ENCODE results near the gene BICRAL. TPM values are rescaled to one million over a fixed set of nuclear protein-coding genes. Genes with fewer than 3 reads are reported as not detected.

The BICRAL gene
- polyA plus RNA-seq, 1 of the 3 experiments (the other 2 are of a cell fraction) = 5.1 TPM

GRCh38 chr6:42845327-42845694, 63.5 kb downstream of the BICRAL start:
- ChIA-PET CTCF (interaction anchor here (1.4 kb wide), 1 partner anchor 184 kb away, joined by 3 read pairs; no protein-coding TSS in a partner anchor), POLR2A (interaction anchor here (0.6 kb wide), 1 partner anchor 38 kb away, joined by 3 read pairs; no protein-coding TSS in a partner anchor)
- no peaks in the 10 kb centered on the region for H3K4me1 ChIP-seq (ENCODE audit: control insufficient read depth in 1 of 2, insufficient read depth in 2 of 2, low read depth in 1 of 2, low read length in 1 of 2)
- H3F3A ChIP-seq (replicated peaks; ENCODE audit: insufficient read depth) = no peaks in the 10 kb centered on the region
- no peak overlapping the region for H3K27ac ChIP-seq (ENCODE audit: low read depth in 2 of 2, low read length in 1 of 2)
- H3K27me3 ChIP-seq (ENCODE audit: insufficient read depth) = no peaks in the 10 kb centered on the region
- no peak overlapping the region for H2AFZ ChIP-seq (ENCODE audit: low read depth)
- H3K4me3 ChIP-seq (ENCODE audit: low read depth in 2 of 2, low read length in 1 of 2) = no peak overlapping the region
- 95% methylated on average over 6 of the region's 6 CpGs for WGBS (ENCODE audit: low lambda C conversion rate)
- H3K9me3 ChIP-seq = no peaks in the 10 kb centered on the region
- H3K9ac ChIP-seq = no peak overlapping the region
- H3K9me2 ChIP-seq = no peaks in the 10 kb centered on the region
- TF ChIP-seq CTCF (IDR thresholded peaks at IDR 0.05) (no peak), TEAD4 (IDR thresholded peaks at IDR 0.05; ENCODE audit: borderline replicate concordance, insufficient read depth) (no peak), MAX (IDR thresholded peaks at IDR 0.05; ENCODE audit: low read depth) (no peak), GABPA (IDR thresholded peaks at IDR 0.05; ENCODE audit: low read depth) (no peak), EP300 (IDR thresholded peaks at IDR 0.05; ENCODE audit: borderline replicate concordance in 1 of 2, low read depth in 1 of 2, low read length in 1 of 2) (no peak), PBX3 (IDR thresholded peaks at IDR 0.05) (no peak), ELF1 (IDR thresholded peaks at IDR 0.05) (no peak)
- no peaks in the 10 kb centered on the region for H3K79me2 ChIP-seq (ENCODE audit: insufficient read depth)
- no peaks in the 10 kb centered on the region for H4K20me1 ChIP-seq (ENCODE audit: insufficient read depth)
- H3K4me2 ChIP-seq = no peak overlapping the region
- DNase-seq = no peak
- peaks cover 0 to 4% of the 10 kb centered on the region in 2 experiments for H3K36me3 ChIP-seq (replicated peaks in 1 of 2; ENCODE audit: control insufficient read depth in 1 of 2, insufficient read depth in 2 of 2, low read length in 1 of 2)

- Histone ChIP-seq H2AFZ (ENCODE audit: low read depth) (no peak overlapping the region), H3K4me1 (ENCODE audit: control insufficient read depth in 1 of 2, insufficient read depth in 2 of 2, low read depth in 1 of 2, low read length in 1 of 2) (no peaks in the 10 kb centered on the region), H4K20me1 (ENCODE audit: insufficient read depth) (no peaks in the 10 kb centered on the region), H3K4me3 (ENCODE audit: low read depth in 2 of 2, low read length in 1 of 2) (no peak overlapping the region), H3K4me2 (no peak overlapping the region), H3K27me3 (ENCODE audit: insufficient read depth) (no peaks in the 10 kb centered on the region), H3K9ac (no peak overlapping the region), H3K27ac (ENCODE audit: low read depth in 2 of 2, low read length in 1 of 2) (no peak overlapping the region), H3K79me2 (ENCODE audit: insufficient read depth) (0 out of 2 replicates have a peak, but pooled peaks cover 2% of the 10 kb centered on the region), H3K36me3 (replicated peaks in 1 of 2; ENCODE audit: control insufficient read depth in 1 of 2, insufficient read depth in 2 of 2, low read length in 1 of 2) (peaks cover 0 to 4% of the 10 kb centered on the region in 2 experiments), H3K9me3 (no peaks in the 10 kb centered on the region), H3F3A (replicated peaks; ENCODE audit: insufficient read depth) (no peaks in the 10 kb centered on the region), H3K9me2 (no peaks in the 10 kb centered on the region)
- 100% methylated on average over 2 of the region's 2 CpGs for WGBS (ENCODE audit: low lambda C conversion rate)
- CTCF ChIA-PET = interaction anchor here (1.4 kb wide), 1 partner anchor 185 kb away, joined by 3 read pairs; no protein-coding TSS in a partner anchor
- no peak for TF ChIP-seq NFIC (IDR thresholded peaks at IDR 0.05; ENCODE audit: borderline replicate concordance)
- TF ChIP-seq TAF1 (IDR thresholded peaks at IDR 0.05; ENCODE audit: borderline replicate concordance, low read depth, low read length) = no peak
- no peak for TF ChIP-seq RXRA (IDR thresholded peaks at IDR 0.05; ENCODE audit: borderline replicate concordance, low read depth)
- TF ChIP-seq FOXM1 (IDR thresholded peaks at IDR 0.05; ENCODE audit: low read depth) = no peak
- no peak for TF ChIP-seq RAD21 (IDR thresholded peaks at IDR 0.05; ENCODE audit: low read length)
- TF ChIP-seq RFX5 (IDR thresholded peaks at IDR 0.05; ENCODE audit: low read length) = no peak
- TF ChIP-seq RCOR1 (IDR thresholded peaks at IDR 0.05; ENCODE audit: low read length) = no peak
- TF ChIP-seq MXI1 (IDR thresholded peaks at IDR 0.05; ENCODE audit: low read depth, low read length) = no peak
- POLR2A ChIA-PET = no interaction called here
- DNase-seq = no peak
These were observed 64.7 kb downstream of the BICRAL start for GRCh38 chr6:42846505-42846904.
